Stimulated activated CD4-positive, alpha-beta T cell treated with anti-CD3 and anti-CD28 coated beads, Interleukin-4, amount 100 ng/mL, for 4 hours (primary cell): ENCODE data around the gene SLC66A3.

ENCODE experiments used
- DNase-seq, 2 experiments: peaks; one replicate each; pipeline ENCODE4 v3.0.0-alpha.2; 2020

Gene SLC66A3

DNA sequence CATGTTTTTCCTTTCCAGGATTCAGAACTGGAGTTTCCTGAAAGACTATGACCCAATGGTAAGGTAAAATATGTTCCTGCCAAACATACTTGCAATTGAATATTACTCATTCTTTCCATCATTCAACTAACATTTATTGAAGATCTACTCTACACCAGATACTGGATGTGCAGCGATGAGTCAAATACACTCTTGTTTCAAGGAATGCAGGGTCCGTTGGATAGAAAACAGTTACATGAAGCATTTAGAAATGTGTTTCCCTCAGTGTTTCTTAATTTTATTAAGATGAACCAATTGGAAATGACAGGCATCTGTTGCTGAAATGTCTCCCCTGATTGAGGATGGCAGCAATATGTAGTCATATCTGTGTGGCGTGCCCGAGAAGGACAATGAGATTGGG is 14.8 kb upstream of the SLC66A3 start:
- DNase-seq = no peak

DNA sequence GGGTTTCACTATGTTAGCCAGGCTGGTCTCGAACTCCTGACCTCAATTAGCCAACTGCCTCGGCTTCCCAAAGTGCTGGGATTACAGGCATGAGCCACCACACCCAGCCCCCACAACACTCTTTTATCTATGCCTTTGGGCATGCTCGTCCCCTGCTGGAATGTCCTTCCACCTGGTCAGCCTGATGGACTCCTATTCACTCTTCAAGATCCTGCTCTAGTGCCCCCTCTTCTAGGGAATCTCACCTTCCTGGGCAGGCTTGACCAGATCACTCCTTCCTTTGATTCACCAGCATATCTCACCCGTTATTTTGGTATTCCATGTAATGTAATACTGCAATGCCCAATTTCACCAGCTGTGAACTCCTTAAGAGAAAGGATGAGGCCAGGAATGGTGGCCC is 13.9 kb upstream of the SLC66A3 start:
- no peak for DNase-seq

DNA sequence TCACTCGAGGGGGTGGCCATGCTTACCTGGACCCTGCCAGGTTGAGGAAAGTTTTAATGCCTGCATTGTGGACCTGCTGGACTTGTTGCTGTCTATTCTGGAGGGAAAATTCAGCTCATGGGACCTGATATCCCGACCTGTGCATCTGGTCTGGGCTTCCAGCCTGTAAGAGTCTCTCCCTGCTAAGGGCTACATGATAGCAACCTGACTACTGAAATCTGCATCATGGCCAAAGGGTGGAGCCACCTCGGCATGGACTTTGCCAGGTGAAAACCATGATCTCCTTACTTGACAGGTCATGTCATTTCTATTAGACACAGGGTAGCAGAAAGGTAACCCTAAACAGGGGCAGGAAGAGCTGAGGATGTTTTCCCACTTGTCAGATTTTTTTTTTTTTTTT is 12.9 kb upstream of the SLC66A3 start:
- DNase-seq = no peak

DNA sequence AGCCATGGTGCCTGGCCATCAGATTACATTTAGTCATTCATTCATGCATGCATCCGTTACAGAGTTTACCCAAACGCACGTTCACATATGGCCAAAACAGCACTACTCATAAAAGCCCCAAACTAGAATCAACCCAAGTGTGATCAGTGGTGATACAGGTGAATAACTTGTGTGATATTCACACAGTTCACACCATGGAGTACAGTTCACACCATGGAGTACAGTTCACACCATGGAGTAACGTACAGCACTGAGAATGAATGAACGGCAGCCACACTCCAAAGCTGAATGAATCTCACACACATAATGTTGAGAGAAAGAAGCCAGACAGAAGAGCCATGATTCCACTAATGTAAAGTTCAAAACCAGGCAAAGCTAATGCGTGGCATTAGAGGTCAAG is 12.3 kb upstream of the SLC66A3 start:
- DNase-seq = no peak

DNA sequence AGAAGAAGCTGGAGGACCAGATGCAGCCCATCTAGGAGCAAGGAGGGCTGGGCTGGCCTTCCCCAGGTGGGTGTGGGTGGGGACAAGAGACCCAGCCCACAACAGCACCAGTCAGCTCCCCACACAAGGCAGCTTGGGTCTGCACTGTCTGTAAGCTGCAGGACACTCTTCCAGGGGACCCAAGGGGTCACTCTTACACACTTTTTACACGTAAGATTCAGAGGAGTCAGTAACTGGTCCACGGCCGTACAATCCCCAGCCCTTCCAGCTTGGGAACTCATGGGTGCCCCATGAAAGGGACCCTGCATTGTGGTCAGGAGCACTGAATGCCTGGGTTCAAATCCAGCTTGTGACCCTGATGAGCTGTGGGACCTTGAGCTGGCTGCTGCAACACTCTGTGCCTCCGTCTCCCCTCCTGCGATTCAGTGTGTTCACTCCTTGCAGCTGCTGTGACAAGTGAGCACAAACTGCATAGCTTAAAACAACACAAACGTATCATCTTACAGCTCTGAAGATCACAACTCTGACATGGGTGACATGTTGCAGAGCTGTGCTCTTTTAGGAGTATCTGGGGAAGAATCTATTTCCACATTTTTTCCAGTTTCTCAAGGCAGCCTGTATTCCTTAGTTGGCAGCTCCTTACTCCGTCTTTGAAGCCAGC is 11.1 kb upstream of the SLC66A3 start:
- no peak for DNase-seq

DNA sequence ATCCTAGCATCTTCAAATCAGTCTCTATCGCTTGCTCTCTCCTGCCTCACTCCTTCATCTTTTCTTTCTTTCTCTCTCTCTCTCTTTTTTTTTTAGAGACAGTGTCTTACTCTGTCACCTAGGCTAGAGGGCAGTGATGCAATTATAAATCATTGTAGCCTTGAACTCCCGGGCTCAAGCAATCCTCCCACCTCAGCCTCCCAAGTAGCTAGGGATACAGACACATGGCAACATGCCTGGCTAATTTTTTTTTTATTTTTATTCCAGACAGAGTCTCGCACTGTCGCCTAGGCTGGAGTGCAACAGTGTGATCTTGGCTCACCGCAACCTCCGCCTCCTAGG is 10.6 kb upstream of the SLC66A3 start:
- DNase-seq = no peak

DNA sequence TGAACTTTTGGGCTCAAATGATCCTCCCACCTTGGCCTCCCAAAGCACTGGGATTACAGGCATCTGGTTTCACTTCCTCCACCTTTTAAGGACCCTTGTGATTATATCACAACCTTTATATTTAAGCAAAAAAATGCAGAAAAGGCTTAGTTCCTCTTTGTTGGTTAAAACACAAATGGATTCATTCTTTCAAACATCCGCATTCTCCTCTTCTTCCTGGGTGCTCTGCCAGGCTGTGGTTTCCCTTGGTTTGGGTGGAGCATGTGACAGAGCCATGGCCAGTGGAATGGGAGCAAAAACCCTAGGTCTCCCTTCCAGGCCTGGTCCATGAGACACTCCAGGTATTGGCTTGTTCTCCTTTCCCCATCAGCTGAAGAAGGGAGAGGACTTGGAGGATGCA is 9.9 kb upstream of the SLC66A3 start:
- no peak for DNase-seq

DNA sequence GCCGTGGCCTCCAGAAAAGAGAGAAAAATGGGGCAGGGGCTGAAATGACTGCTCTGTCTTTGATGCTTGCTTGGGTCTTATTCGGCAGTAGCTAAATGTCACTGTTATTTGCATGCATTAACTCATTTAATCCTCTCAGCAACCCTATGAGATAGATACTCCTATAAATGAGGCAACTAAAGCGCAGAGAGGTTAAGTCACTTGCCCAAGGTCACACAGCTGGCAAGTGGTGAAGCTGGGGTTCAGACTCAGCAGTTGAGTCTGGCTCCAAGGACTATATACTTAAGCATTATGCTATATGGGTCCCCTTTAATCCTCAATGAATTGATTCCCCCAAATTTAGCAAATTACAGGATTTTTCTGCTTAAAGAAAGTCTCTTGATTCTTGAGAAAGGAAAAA is 9.2 kb upstream of the SLC66A3 start:
- no peak for DNase-seq

DNA sequence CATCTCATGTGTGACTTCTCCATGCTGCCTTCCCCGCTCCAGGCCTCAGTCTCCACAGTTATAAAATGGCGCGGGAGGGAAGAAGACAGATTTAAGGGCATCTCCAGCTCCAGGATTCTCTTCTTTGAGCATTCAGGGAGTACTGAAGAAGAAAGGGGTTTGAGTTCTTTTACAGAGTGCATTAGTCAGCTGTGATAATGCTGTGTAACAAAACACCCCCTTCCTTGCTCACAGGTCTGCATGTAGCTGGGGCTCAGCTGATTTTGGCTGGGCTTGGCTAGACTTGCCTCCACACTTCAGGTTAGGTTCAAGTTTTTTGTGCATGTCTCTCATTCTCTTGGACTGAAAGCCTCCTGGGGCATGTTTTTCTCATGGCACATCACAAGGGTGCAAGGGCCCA is 8.0 kb upstream of the SLC66A3 start:
- DNase-seq = no peak

DNA sequence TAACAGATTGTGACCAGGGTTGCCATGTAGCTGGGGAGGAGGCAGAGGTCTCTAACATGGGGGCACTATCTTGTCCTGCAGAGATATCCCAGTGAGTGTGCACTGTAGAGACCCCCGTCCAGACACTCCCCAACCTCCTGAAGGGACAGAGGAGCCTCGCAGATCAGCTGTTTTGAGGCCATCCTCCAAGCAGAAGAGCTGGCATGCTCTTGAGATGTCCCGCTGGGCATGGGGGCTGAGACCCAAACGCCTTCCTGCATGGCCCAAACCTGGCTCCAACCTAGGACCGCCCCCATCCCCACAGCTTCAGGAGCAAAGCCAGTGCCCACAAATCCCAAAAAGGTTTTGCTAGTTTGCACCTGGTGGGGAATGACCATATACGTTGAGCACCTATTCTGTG is 2.7 kb upstream of the SLC66A3 start:
- DNase-seq = no peak

DNA sequence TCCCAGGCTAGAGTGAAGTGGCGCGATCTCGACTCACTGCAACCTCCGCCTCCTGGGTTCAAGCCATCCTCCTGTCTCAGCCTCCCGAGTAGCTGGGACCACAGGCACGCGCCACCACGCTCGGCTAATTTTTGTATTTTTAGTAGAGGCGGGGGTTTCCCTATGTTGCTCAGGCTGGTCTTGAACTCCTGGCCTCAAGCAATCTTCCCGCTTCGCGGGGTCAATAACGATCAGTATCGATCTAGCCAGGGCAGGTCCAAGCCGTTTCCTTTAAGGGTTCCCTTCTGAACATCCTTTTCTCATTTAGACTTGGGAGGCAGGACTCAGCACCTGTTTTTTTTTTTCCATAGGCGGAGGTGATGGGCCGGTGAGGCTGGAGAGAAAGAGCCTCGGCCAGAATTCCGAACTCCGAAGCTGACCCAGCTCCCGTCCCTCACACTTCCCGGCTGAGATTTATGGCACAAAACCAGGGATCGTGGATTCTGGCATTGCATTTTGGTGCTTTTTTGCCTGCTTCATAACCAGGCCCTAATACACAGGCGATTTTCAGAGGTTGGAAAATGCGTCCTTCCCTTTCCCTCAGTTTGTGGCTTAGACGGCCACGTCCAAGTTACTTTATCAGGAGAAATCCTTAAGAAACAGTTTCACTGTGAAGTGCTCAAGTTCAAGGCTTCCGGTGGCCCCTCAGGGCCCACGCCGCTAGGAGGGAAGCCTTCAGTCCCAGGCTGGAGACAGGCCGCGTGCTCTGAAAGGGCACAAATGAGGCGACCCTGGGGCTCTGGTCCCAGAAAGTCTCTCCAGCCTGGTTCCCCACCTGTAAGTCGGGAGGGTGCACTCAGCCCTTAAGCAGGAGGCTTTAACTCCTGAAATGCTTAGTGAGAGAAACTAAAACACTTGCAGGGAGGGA is 998 bp upstream of the SLC66A3 start:
- DNase-seq = peak in 1 of 2 experiments; percentile 18

DNA sequence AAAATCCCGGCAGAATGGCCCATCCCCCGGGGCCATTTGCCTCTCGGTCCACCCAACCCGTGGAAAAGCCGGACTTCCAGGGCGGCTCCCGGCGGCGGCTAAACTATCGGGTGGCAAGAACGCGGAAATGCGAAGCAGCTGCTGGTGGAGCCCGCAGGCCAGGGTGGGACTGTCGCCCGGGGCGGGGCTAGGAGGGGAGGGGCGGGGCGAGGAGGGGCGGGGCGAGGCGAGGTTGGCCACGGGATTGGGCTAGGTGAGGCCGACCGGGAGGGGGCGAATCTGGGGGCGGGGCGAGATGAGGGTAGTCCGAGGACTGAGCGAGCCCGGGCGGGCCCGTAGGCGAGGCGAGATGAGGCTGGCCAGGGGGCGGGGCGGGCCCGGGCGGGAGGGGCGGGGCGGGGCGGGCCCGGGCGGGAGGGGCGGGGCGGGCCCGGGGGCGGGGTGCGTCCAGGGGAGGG is 315 bp upstream of the SLC66A3 start:
- DNase-seq = peak; percentile 99

DNA sequence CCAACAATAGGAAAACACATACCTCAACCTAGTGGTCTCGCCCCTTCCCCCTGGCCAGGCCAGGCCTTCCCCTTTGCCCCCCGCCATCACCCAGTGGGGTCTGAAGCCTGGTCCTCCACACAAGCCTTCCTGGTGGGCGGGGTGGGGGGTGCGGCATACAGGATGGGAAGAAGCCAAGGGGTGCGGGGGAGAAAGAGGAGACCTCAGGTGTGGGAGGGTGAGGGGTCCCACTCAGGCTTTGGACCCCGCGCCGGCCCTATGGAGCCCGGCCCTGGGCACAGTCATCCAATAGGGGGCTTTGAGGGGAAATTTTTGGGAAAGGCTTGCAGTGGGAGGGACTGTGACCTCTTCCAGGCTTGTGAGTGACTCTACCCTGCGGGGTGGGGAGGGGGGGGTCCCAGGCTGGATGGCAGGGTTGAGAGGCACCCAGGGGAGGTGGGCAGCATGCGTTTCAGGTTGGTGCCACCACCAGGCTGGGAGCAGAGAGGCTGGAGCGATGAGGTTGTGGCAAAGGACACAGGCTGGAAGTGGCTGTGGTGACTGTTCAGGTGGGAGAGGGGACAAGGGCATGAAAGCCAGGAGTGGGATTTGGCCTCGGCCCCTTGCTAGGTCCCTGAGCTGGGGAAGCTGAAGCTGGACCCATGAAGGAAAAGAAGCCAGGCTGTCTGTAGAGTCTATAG is 1.3 kb downstream of the SLC66A3 start:
- DNase-seq = no peak

DNA sequence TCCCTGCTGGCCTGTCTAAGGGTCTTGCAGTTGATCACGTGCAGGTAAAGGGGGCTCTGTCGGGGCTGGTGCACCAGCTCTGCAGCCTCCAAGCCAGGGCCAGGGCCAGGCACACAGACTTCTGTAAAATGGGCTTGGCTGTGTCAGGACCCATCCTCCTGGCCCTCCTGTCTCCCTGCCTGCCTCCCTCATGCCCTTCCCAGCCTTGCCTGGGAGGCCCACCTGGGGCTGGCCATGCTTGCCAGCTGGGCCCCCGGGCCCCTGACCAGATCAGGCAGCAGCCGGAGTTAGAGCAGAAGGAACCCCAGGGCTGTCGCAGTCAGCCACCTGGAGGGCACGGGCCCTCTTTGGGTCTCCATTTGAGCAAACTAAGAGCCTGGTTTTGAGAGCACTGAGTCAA is 2.0 kb downstream of the SLC66A3 start:
- DNase-seq = no peak

DNA sequence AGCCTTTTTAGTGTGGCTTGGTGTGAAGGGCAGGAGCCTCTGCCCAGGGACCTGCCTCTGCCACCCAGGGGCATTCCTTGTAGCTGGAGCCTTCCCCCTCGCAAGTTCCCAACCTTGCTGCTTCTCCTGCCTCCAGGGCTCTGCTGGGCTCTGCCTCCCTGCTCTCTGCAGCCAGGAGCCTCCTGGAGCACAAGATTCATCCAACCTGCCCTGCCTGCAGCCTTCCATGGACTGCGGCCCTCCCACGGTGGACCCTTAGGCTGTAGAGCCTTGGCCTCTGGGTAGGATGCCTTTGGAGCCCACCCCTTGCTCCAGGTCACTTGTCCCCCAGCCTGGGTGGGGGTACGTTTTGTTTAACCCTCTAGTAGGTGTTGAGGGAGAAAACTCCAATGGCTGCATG is 2.5 kb downstream of the SLC66A3 start:
- no peak for DNase-seq

DNA sequence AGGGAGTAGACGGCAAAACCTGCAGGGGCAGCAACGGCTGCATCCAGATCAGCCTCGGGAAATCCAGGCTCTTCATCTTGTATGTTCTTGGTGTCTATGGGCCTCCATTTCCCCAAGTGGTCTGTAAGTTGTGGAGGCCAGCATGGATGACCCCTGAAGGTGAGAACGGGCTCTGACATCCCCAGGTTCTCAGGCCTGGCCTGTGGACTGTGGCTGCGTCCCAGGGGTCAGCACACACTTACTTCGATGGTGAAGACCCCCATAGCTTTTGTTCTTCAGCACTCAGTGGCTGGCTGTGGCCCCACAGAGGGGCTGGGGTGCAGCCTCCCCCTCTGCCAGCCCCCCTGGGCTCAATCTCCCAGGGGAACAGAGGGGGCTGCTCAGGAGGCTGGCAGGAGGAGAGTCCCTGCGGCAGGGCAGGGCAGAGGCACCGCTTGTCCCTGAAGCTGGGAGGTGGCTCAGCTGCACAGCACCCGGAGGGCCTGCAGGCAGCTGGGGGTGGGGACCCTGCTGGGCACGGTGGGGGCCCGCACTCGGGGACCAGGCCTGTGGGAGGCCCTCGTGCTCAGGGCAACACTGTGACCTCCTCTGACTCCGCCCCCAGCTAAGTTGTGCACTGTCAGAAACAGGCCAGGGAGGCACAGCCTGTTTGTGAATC is 3.8 kb downstream of the SLC66A3 start:
- no peak for DNase-seq

DNA sequence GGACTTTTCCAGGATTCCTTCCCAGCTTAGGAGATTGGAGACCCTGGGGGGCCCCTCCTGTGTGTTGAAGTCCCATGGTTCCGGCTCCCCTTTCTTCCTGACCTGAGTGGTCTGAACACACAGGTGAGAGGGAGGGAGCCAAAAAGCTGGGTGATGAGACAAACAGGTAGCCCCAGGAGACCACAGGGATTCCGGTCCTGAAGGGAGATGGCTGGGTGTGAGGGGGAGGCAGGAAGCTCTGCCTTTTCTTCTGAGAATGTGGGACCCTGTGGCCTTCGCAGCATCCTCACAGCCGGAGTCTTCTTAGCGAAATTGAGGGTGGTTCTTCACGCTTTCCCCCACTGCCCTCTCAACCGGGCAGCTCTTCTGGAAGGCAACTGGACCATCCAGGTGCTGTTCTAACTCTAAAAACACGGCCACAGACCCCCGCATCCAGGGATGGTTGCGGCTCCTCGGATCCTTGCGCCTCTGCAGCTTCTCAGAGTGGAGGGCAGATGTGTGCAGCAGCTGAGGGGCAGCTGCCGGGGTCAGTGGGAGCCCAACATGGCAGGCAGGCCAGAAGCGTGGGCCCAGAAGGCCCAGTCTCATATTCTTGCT is 4.4 kb downstream of the SLC66A3 start:
- no peak for DNase-seq

DNA sequence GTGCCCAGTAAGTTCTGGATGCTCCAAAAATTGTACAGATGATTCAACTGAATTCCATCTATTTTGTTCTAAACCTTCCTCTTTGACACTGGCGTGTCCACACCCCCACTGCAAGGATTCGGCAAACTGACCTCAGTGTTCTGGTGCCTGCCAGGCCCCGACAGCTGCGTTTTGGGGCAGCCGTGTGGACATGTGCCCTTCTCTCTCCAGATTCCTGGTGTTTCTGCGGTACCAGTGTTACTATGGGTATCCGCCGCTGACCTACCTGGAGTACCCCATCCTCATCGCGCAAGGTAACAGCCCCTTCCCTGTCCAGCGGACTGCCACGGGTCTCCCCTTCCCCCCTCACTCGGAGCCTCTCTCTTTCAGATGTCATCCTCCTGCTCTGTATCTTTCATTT is 5.0 kb downstream of the SLC66A3 start:
- DNase-seq = no peak

DNA sequence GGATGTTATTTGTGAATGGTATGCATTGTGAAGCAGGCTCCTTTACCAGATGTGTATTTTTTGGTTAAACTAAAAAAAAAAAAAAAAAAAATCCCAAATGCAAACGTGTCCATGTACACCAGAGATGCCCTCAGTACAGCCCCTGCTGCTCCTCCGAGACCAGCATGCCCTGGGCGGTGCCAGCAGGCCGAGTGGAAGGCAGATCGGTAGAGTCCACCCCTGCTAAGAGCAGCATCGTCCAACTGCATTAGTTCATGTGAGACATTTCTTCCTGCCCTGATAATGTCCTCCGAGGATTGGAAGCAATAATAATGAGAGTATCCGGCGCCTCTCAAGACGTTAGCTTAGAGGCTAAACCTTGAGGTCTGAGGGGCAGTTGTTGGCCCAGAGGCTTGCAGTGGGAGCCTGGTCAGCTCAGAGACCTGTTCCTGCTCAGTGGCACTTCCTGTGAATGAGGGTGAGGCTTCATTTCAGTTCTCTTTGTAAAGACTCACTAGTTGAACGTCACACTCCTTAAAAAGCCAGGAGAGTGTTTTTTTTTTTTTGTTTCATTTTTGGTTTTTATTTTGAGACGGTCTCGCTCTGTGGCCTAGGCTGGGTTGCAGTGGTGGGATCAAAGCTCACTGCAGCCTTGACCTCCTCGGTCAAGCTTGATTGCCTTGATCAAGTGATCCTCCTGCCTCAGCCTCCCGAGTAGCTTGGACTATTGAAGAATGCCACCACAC is 5.6 kb downstream of the SLC66A3 start:
- DNase-seq = no peak

DNA sequence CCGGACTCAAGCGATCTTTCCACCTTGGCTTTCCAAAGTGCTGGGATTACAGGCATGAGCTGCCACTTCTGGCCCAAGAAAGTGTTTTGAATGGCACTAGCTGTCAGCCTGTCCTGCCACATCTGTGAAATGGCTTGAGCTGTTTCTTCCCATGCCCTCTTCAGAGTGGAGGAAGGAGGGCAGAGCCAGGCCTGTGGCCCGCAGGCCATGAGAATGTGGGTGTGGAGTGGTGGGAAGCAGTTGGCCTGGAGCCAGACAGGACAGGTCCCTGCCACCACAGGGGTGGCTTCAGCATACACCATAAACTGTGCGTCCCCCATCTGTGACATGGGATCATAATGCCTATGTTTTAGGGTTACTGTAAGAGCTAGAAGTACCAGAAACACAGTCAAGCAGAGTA is 6.5 kb downstream of the SLC66A3 start:
- DNase-seq = no peak

DNA sequence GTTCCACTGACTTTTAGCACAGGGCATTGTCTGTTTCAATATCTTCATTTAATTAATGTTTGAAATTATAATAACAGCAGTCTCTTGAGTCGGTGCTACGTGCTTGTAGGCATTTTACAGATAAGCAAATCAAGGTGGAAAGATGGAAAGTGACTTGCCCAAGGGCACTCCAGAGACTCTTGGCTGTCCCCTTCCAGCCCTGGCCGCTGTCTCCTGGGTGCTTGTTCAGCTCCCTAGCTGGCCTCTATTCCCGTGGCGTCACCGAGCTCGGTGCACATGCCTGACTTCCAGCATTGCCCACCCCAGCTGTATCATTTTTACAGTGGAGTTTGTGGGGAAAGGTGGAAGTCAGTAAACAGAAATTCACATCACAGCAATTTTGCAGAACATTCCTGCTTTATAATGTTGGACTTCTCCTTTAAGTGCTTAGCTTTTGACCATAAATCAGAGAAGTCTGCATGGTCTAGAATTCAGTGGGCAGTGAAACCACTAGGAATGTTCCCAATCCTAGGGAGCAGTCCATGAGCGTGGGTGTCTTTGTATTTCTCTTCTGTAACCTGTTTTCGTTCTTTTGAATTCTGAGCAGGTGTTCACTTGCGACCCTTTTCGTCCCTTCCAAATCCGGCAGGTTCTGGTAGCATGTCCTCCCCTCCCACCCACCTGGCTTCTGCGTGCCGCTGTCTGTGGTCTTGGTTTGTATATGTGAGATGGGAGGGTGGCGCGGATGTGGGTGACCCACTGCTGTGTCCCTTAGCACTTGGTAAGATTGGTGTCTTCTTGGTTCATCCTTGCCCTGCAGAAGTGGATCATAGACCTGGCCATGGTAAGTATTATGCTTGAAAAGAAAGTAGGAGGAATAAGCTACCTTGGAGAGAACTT is 8.4 kb downstream of the SLC66A3 start:
- no peak for DNase-seq
